Skeletal muscle satellite cell (primary cell): ENCODE measurements around the gene TRNP1.

ENCODE experiments used
- H3K27me3 ChIP-seq: 2 replicates; pipeline ENCODE4 v1.7.0; 2013; ENCODE audit warnings: low read length; ENCODE audit not compliant: control insufficient read depth, insufficient read depth
- H3K36me3 ChIP-seq: 2 replicates; pipeline ENCODE4 v1.7.0; 2013; ENCODE audit warnings: mild to moderate bottlenecking, control low read depth, low read length; ENCODE audit not compliant: insufficient read depth
- H3K4me1 ChIP-seq: 2 replicates; pipeline ENCODE4 v1.7.0; 2013; ENCODE audit warnings: low read length; ENCODE audit not compliant: control insufficient read depth, insufficient read depth
- H3K4me2 ChIP-seq: 2 replicates; pipeline ENCODE4 v1.7.0; 2013; ENCODE audit warnings: mild to moderate bottlenecking, low read length
- H3K4me3 ChIP-seq: 2 replicates; pipeline ENCODE4 v1.7.0; 2013; ENCODE audit warnings: low read length
- H3K9ac ChIP-seq: 2 replicates; pipeline ENCODE4 v1.7.0; 2013; ENCODE audit warnings: mild to moderate bottlenecking, low read depth, low read length, moderate library complexity
- H3K9me3 ChIP-seq: replicated peaks from 2 replicates; pipeline ENCODE4 v1.7.0; 2013; ENCODE audit warnings: mild to moderate bottlenecking, control low read depth, low read length

The TRNP1 gene

DNA sequence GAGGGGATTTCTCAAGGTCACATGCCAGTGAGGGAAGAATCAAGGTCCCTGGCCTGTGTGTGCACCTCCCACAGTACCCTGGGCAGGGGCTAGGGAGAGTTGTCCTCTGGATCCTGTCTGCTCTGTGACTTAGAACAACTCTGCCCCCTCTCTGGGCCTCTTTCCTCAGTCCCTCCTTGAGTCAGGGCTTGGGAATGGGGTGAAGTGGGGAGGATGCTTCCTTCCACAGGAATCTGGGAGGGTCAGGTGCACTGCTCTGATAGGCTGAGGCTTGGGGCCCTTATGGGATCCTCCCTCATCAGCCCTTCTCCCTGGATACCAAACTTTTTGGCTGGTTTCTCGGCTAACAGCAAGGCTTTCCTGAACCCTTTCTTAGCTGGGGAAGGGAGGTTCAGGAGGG is 2.5 kb downstream of the TRNP1 start:
- peaks cover 79% of the 10 kb centered on the region for H3K4me1 ChIP-seq

DNA sequence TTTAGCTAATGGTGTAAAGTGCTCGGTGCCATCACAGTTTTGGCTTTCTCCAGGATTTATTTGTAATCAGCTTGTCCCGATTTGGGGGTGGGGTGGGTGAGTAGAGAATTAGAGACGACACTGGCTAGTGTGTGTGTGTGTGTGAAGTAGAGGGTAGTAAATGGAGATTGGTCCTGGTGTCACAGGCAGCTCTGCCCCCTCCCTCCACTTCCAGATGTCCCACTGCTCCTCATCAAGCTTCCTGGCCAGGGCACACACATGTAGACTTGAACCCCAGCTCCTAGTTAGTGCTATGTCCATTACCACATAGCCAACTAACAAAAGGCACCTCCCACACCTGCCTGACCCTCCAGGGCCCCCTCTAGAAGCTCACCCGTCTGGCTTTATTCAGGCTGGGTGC is 3.2 kb downstream of the TRNP1 start:
- Histone ChIP-seq H3K4me3 (peak overlapping the region; percentile 43), H3K27me3 (no peaks in the 10 kb centered on the region), H3K4me2 (peak overlapping the region; percentile 89), H3K4me1 (peaks cover 74% of the 10 kb centered on the region), H3K9ac (peak overlapping the region; percentile 24), H3K9me3 (no peaks in the 10 kb centered on the region), H3K36me3 (peaks cover 12% of the 10 kb centered on the region)

More for the DNA sequence above, 2.5 kb downstream of the TRNP1 start:
- H3K4me2 ChIP-seq = peak overlapping the region; percentile 89
- peak overlapping the region; percentile 43 for H3K4me3 ChIP-seq
- H3K9me3 ChIP-seq = no peaks in the 10 kb centered on the region
- H3K36me3 ChIP-seq = peaks cover 12% of the 10 kb centered on the region
- H3K9ac ChIP-seq = peak overlapping the region; percentile 24
- H3K27me3 ChIP-seq = no peaks in the 10 kb centered on the region

DNA sequence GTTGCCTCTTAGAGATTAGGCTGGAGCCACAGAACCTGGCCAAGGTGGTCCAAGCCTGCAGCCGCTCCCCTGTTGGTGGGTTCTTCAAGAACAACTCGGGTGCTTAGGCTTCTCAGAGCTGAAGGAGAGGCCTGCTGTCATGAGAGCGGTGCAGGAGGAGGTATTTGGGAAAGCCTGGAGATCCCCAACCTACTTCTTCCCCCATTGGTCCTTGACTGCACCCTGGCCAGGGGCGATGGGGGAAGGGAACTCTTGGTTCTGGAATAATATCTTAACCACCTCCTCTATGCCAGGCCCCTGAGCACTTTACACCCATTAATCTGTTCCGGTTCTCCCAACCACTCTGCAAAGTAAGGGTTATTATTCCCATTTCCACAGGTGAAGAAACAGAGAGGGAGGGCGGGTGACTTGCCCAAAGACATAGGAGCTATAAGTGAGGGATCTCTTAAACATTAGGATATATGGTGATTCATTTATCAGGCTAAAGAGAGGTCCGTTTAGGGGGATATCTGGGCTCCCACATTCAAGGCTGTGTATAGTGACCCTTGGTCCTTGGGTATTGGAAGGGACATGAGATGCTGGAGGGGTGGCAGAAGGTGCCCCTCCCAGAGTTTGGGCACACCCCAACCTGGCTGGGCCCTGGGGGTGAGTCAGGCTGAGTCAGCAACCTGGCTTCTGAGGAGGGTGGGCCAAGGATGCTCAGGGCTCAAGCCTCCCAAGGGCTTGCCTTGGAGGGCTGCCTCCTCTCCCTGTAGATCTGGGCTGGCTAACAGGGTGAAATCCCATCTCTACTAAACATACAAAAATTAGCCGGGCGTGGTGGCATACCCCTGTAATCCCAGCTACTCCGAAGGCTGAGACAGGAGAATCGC is 5.2 kb downstream of the TRNP1 start:
- Histone ChIP-seq H3K9ac (peak overlapping the region; percentile 61), H3K4me1 (peaks cover 69% of the 10 kb centered on the region), H3K9me3 (no peaks in the 10 kb centered on the region)

DNA sequence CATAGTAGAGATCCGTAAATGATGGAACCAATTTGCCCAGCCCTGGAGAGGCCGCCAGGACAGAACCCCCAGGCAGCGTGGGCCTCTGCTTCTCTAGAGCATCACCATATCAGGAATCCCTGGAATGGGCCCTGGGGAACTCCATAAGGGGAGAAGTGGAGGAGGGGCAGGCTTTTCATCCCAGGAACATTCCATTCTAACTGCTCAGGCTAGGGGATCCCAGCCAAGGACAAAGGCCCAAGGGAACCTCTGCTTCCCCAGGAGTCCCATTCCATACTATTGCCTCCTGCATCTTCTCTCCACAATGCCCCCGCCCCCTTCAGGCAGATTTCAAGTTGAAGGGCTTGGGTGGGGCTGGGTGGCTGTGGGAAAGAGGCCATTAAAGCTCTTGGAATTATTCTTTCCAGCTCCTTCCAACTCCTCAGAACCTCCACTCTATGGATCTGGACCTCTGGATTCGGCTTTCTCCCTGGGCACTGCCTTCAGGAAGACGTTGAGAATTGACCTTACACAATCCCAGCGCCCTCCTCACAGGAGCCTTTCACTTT is 6.0 kb downstream of the TRNP1 start:
- H3K9me3 ChIP-seq = no peaks in the 10 kb centered on the region
- peaks cover 12% of the 10 kb centered on the region for H3K36me3 ChIP-seq
- H3K4me2 ChIP-seq = peak overlapping the region; percentile 80
- H3K4me3 ChIP-seq = peak overlapping the region; percentile 21
- peaks cover 76% of the 10 kb centered on the region for H3K4me1 ChIP-seq
- peak overlapping the region; percentile 61 for H3K9ac ChIP-seq
- no peaks in the 10 kb centered on the region for H3K27me3 ChIP-seq

More for the DNA sequence above, 5.2 kb downstream of the TRNP1 start:
- Histone ChIP-seq H3K4me2 (peak overlapping the region; percentile 80), H3K36me3 (peaks cover 12% of the 10 kb centered on the region), H3K4me3 (no peak overlapping the region), H3K27me3 (no peaks in the 10 kb centered on the region)

DNA sequence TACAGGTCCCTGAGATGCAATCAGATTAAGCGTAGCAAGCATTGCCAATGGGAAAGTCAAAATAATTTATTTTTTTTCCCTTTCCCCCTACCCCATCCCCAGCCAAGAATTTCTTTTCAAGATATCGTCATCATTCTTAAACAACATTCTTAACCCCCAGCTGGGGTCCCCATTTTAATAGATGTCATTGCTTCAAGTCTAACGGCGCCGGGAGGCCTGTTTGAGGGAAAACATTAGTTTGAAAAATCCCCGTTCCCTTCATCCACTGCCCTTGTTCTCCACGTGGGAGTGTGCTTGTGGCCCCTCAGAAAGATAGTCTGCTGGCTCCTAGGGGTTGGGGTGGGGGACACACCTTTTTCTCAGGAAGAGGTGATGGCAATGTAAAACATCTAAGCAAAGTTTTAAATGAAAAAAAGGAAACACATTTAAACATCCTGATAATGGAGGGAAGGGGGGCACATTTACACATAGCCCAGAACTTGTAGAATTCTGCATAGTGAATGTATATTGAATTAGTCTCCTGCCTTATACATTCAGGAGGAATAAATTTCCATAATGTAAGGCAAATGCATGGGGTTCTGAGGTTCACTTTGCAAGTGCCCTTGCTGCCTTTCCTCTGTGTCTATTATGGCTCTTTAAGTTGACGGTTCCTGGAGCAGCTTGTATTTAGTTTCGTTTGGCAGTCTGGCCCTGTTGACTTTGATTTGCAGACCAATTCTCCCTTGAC is 6.8 kb downstream of the TRNP1 start:
- Histone ChIP-seq H3K4me3 (peak overlapping the region; percentile 21), H3K4me1 (peaks cover 76% of the 10 kb centered on the region), H3K36me3 (peaks cover 12% of the 10 kb centered on the region)

DNA sequence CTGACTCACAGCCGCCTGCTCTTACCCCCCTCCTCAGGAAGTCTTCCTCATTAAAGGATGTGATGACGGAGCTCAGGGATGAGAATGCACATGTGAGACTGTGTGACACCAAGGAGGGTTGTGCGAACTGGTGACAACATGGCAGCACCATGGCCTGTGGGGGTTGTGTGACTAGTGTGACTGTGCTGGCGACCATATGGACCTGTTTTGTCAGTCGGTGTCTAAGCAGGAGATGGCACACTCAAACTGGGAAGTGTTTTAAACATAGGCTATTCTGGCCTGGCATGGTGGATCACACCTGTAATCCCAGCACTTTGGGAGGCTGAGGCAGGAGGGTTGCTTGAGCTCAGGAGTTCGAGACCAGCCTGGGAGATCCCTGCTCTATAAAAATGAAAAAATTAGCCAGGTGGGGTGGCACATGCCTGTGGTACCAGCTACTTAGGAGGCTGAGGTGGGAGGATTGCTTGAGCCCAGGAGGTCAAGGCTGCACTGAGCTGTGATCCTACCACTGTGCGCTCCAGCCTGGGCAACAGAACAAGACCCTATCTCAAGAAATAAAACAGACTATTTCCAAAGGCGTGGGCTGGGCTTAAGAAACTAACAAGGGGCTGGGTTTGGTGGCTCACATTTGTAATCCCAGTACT is 7.4 kb downstream of the TRNP1 start:
- no peak overlapping the region for H3K9ac ChIP-seq
- no peak overlapping the region for H3K4me2 ChIP-seq
- peaks cover 72% of the 10 kb centered on the region for H3K4me1 ChIP-seq
- no peak overlapping the region for H3K4me3 ChIP-seq
- H3K36me3 ChIP-seq = peaks cover 14% of the 10 kb centered on the region
- H3K27me3 ChIP-seq = no peaks in the 10 kb centered on the region
- H3K9me3 ChIP-seq = no peaks in the 10 kb centered on the region

More for the DNA sequence above, 6.8 kb downstream of the TRNP1 start:
- Histone ChIP-seq H3K4me2 (peak overlapping the region; percentile 80), H3K9ac (peak overlapping the region; percentile 60), H3K27me3 (no peaks in the 10 kb centered on the region), H3K9me3 (no peaks in the 10 kb centered on the region)

DNA sequence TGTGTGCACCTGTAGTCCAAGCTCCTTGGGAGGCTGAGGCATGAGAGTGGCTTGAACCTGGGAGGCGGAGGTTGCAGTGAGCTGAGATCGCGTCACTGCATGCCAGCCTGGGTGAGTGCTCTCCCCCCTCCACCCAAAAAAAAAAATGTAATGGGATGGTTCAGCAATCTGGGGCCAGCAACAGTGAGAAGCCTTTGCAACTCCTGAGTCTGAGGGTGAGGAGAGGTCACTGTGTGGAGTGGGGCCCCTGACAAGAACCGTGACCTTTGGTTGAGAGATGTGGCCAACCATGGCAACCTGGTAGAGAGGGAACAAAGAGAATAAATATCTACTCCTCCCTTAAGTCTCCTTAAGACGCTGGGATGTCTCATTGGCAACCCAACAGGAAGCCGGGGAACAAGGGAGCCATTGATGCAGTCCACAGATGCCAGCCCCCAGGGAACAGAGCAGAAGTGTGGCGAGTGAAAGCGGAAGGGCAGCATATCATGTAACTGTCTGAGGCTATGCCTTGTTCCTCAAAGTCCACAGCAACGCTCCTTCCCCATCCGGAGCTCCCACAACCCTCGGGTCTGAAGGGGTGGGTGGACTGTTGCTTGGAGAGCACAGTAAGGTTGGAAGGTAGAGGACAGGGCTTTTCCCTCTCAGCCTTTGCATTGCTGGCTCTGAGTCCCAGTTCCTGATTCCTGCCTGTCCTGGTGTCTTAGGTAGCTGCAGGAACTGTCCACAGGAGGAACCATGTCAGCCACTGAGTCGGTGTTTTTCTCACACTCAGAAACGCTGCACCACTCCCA is 8.3 kb downstream of the TRNP1 start:
- Histone ChIP-seq H3K36me3 (peaks cover 10% of the 10 kb centered on the region), H3K9ac (no peak overlapping the region), H3K9me3 (no peaks in the 10 kb centered on the region), H3K4me2 (no peak overlapping the region), H3K27me3 (no peaks in the 10 kb centered on the region), H3K4me3 (no peak overlapping the region), H3K4me1 (peaks cover 63% of the 10 kb centered on the region)

DNA sequence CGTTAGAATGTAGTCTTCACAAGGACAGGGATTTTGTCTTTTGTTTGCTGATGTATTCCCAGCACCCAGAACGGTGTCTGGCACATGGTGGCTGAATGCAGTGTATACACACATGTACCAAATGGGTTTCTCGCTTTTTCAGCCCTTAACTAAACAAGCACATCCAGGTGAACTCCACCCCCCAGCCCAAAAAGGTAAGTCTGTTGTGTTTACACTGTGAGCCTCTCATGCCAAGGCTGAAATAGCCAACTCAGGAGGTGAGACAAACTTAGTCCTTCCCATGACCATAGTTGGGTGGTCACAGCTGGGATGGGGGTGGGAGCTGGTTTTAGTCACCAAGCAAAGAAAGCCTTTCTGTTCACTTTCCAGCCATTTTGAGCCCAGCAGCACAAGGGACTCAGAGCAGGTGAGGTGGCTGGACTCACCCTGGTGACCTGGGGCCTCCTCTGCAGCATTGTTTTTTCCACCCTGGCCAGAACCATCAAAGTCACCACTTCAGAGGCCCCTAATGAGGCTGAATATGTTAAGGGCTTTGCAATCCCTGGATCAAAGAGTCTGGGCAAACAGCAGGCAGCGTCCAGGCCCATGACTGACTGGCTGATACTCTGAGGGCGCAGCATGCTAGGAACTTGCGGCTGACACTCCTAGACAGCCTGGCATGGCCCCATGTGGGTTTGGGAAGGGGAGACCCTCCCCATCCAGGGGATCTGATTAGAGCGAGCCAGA is 10.4 kb downstream of the TRNP1 start:
- Histone ChIP-seq H3K4me2 (no peak overlapping the region), H3K9ac (no peak overlapping the region), H3K4me3 (no peak overlapping the region), H3K36me3 (peaks cover 10% of the 10 kb centered on the region), H3K4me1 (peaks cover 45% of the 10 kb centered on the region), H3K9me3 (no peaks in the 10 kb centered on the region), H3K27me3 (no peaks in the 10 kb centered on the region)

DNA sequence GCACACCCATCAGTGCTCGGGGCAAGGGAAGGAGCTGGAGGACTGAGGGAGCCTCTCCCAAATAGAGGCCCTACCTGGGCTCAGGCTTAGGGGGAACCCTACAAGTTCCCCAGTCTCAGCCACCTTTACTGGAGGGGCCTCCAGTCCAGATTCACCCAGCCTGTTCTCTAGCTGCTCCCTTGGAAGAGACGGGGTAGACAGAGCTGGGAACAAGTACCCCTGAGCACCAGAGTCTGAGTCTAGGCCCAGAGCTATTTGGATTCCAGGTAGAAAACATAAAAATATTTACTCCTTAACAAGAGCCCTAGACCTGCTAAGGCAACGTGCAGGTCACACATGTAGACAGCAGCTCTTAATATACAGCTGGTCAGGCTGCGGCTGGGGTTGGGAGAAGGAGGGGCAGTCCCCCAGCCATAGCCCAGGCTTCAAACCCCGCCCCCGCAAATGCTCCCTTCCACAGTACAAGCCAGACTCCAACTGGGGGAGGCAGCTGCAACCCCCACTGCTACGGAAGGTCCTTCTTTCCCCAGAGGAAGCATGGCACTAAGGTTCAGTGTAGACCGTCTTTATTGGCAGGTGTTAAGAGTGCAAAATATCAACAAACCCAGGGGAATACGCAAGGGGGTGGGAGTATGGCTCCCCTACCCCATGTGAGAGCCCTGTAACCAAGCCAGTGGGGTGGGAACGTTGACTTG is 11.1 kb downstream of the TRNP1 start:
- no peak overlapping the region for H3K9ac ChIP-seq

DNA sequence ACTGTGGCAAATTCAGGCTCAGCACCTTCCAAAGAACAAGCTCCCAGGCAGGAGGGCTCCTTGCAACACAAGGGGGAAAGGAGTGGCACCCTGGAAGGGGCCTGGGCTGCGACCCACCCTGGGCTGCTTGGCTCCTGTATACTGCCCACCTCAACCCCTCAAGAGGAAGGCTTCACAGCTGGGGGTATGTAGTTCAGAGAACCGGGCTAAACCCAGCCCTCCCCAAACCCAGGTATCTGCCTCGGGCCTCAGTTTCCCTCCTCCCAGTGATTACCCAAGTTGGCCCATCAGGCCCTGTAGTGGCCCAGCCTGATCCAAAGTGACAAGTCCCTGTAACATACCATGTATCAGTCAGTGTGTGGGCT is 11.7 kb downstream of the TRNP1 start:
- Histone ChIP-seq H3K4me1 (peaks cover 43% of the 10 kb centered on the region), H3K36me3 (peaks cover 9% of the 10 kb centered on the region), H3K27me3 (no peaks in the 10 kb centered on the region), H3K9ac (no peak overlapping the region), H3K4me3 (no peak overlapping the region), H3K4me2 (peak overlapping the region; percentile 35), H3K9me3 (no peaks in the 10 kb centered on the region)

More for the DNA sequence above, 11.1 kb downstream of the TRNP1 start:
- Histone ChIP-seq H3K4me3 (no peak overlapping the region), H3K36me3 (peaks cover 10% of the 10 kb centered on the region), H3K27me3 (no peaks in the 10 kb centered on the region), H3K9me3 (no peaks in the 10 kb centered on the region), H3K4me1 (peaks cover 43% of the 10 kb centered on the region), H3K4me2 (peak overlapping the region; percentile 35)
